HCT116 (cell line): ENCODE measurements around the gene SYNE2. TPM values are rescaled to one million over a fixed set of nuclear protein-coding genes. Genes with fewer than 3 reads are reported as not detected.

ENCODE experiments used
- ATAC-seq: fragments of 200-7000 bp; cut with Tn5 transposase; 2 replicates; pipeline ENCODE4 v1.9.1; 2020; ENCODE audit warnings: mild to moderate bottlenecking, moderate library complexity
- BruUV-seq: library from RNA; stranded (reverse); fragments of 400-500 nt; replicated peaks from 2 replicates; lab custom pipeline; 2021; lab: Mats Ljungman, UMichigan
- CTCF ChIA-PET: fragments of 300-600 bp; sonication (Branson Sonifier 250); formaldehyde crosslinking; loops from one replicate; lab custom pipeline; 2021; ENCODE audit warnings: antibody characterized with exemption; lab: Charles Lee
- POLR2A ChIA-PET: fragments of 300-600, 350-600 bp; sonication (Branson Sonifier 250); formaldehyde crosslinking; loops from one replicate; lab custom pipeline; 2021; ENCODE audit warnings: antibody characterized with exemption; lab: Charles Lee
- RAD21 ChIA-PET, 2 experiments: fragments of 300-600 bp; sonication (Branson Sonifier 250); formaldehyde crosslinking; loops; one replicate each; lab custom pipeline; 2023; ENCODE audit warnings: low total read pairs in 2 of 2; ENCODE audit not compliant: uncharacterized antibody in 2 of 2, unreplicated experiment in 2 of 2, low non-redundant PET in 1 of 2; lab: Charles Lee
- DNase-seq: peaks from one replicate; pipeline ENCODE4 v3.0.0-alpha.2; 2010; ENCODE audit warnings: low read depth, low spot score
- H2AFZ ChIP-seq: fragments of 200-600 bp; shearing (Covaris generic), sonication (generic); 2 replicates; pipeline ENCODE4 v1.6.1; 2017; ENCODE audit warnings: low read depth, mixed run types, mixed read lengths, antibody characterized with exemption, low read length; ENCODE audit not compliant: poor library complexity, severe bottlenecking
- H3K27ac ChIP-seq: 2 replicates; pipeline ENCODE4 v1.5.1; 2012; ENCODE audit warnings: low read depth, low read length
- H3K27me3 ChIP-seq: fragments of 200-600 bp; sonication (generic); 2 replicates; pipeline ENCODE4 v1.6.1; 2016; ENCODE audit warnings: mixed run types, low read length, mixed read lengths; ENCODE audit not compliant: insufficient read depth
- H3K36me3 ChIP-seq, 2 experiments: fragments of 200-500 bp in 1 of 2; fragments of 200-600 bp in 1 of 2; sonication (Bioruptor generic) in 1 of 2; sonication (generic) in 1 of 2; 2 replicates each; pipeline versions ENCODE4 v1.5.1 to v1.6.1; 2014 to 2016; ENCODE audit warnings: low read length in 2 of 2, inconsistent platforms in 1 of 2, mixed read lengths in 1 of 2, mixed run types in 1 of 2; ENCODE audit not compliant: insufficient read depth in 2 of 2, control insufficient read depth in 1 of 2
- H3K4me1 ChIP-seq, 2 experiments: fragments of 200-600 bp in 1 of 2; sonication (generic) in 1 of 2; 2 replicates each; pipeline versions ENCODE4 v1.5.1 to v1.6.1; 2012 to 2017; ENCODE audit warnings: low read length in 2 of 2, inconsistent platforms in 1 of 2, mild to moderate bottlenecking in 1 of 2, mixed read lengths in 1 of 2, mixed run types in 1 of 2, moderate library complexity in 1 of 2; ENCODE audit not compliant: insufficient read depth in 2 of 2, control insufficient read depth in 1 of 2
- H3K4me2 ChIP-seq: fragments of 200-600 bp; sonication (generic); 2 replicates; pipeline ENCODE4 v1.6.1; 2017; ENCODE audit warnings: mixed run types, low read length, mixed read lengths
- H3K4me3 ChIP-seq, 2 experiments: fragments of 200-600 bp in 1 of 2; sonication (generic) in 1 of 2; replicated peaks in 1 of 2; 2 replicates each; pipeline ENCODE4 v1.5.1; 2011 to 2016; ENCODE audit warnings: low read length in 2 of 2, control low read depth in 1 of 2, low read depth in 1 of 2, mild to moderate bottlenecking in 1 of 2, mixed read lengths in 1 of 2, mixed run types in 1 of 2
- H3K79me2 ChIP-seq: fragments of 200-600 bp; sonication (generic); 2 replicates; pipeline ENCODE4 v1.6.1; 2017; ENCODE audit warnings: mild to moderate bottlenecking, mixed run types, low read length, moderate library complexity, mixed read lengths; ENCODE audit not compliant: insufficient read depth
- H3K9ac ChIP-seq: fragments of 200-600 bp; sonication (generic); 2 replicates; pipeline ENCODE4 v1.6.1; 2016; ENCODE audit warnings: low read length, mixed read lengths
- H3K9me2 ChIP-seq: fragments of 200-600 bp; sonication (generic), shearing (Covaris generic); 2 replicates; pipeline ENCODE4 v1.6.1; 2017; ENCODE audit warnings: mixed run types, mild to moderate bottlenecking, moderate library complexity; ENCODE audit not compliant: insufficient read depth
- H3K9me3 ChIP-seq, 2 experiments: fragments of 200-500 bp in 1 of 2; fragments of 200-600 bp in 1 of 2; sonication (Bioruptor generic) in 1 of 2; sonication (generic) in 1 of 2; 2 replicates each; pipeline ENCODE4 v1.6.1; 2014 to 2017; ENCODE audit warnings: low read length in 2 of 2, mixed read lengths in 2 of 2, inconsistent platforms in 1 of 2, low read depth in 1 of 2, mild to moderate bottlenecking in 1 of 2, mixed run types in 1 of 2, moderate library complexity in 1 of 2; ENCODE audit not compliant: control insufficient read depth in 1 of 2, insufficient read depth in 1 of 2
- H4K20me1 ChIP-seq: fragments of 200-600 bp; sonication (generic), shearing (Covaris generic); 2 replicates; pipeline ENCODE4 v1.6.1; 2017; ENCODE audit warnings: mixed run types, mild to moderate bottlenecking, moderate library complexity; ENCODE audit not compliant: insufficient read depth
- CBX3 ChIP-seq: IDR thresholded peaks from 2 replicates; pipeline ENCODE4 v1.6.1; 2012; ENCODE audit warnings: low read depth
- EGR1 ChIP-seq: IDR thresholded peaks from 2 replicates; pipeline ENCODE4 v1.6.1; 2012; ENCODE audit warnings: low read depth
- ELF1 ChIP-seq: IDR thresholded peaks from 2 replicates; pipeline ENCODE4 v1.6.1; 2012; ENCODE audit warnings: low read depth, borderline replicate concordance
- EZH2 ChIP-seq: fragments of 200-600 bp; sonication (generic); IDR thresholded peaks from 2 replicates; pipeline ENCODE4 v1.6.1; 2017; ENCODE audit warnings: antibody characterized with exemption, mixed run types
- POLR2A ChIP-seq: IDR thresholded peaks from 2 replicates; pipeline ENCODE4 v1.7.0; 2011; ENCODE audit warnings: borderline replicate concordance; ENCODE audit not compliant: insufficient read depth, insufficient read length; ENCODE audit errors: extremely low read depth
- POLR2AphosphoS5 ChIP-seq: IDR thresholded peaks from 2 replicates; pipeline ENCODE4 v1.6.1; 2011; ENCODE audit warnings: mild to moderate bottlenecking, low read depth, low read length, moderate library complexity
- RAD21 ChIP-seq: IDR thresholded peaks from 2 replicates; pipeline ENCODE4 v1.6.1; 2012; ENCODE audit warnings: low read depth, mild to moderate bottlenecking
- SIN3A ChIP-seq: IDR thresholded peaks from 2 replicates; pipeline ENCODE4 v1.6.1; 2012; ENCODE audit warnings: low read depth
- SP1 ChIP-seq: IDR thresholded peaks from 2 replicates; pipeline ENCODE4 v1.6.1; 2012; ENCODE audit warnings: low read depth
- SRF ChIP-seq: IDR thresholded peaks from 2 replicates; pipeline ENCODE4 v1.6.1; 2012; ENCODE audit warnings: low read depth
- TCF7L2 ChIP-seq: IDR thresholded peaks from 2 replicates; pipeline ENCODE4 v1.7.0; 2011; ENCODE audit warnings: borderline replicate concordance, inconsistent platforms; ENCODE audit not compliant: insufficient read depth, insufficient read length; ENCODE audit errors: extremely low read depth
- YY1 ChIP-seq: IDR thresholded peaks from 2 replicates; pipeline ENCODE4 v1.6.1; 2011; ENCODE audit warnings: low read length, low read depth, moderate library complexity, mild to moderate bottlenecking; ENCODE audit not compliant: insufficient replicate concordance; ENCODE audit errors: extremely low read depth
- ZFX ChIP-seq: fragments of 450-650 bp; IDR thresholded peaks from 2 replicates; pipeline ENCODE4 v1.6.1; 2017
- ZNF274 ChIP-seq: fragments of 200-500 bp; sonication (Bioruptor generic); IDR thresholded peaks from 2 replicates; pipeline ENCODE4 v1.6.1; 2014; ENCODE audit warnings: mild to moderate bottlenecking, low read depth, low read length, inconsistent platforms
- intact Hi-C: fragments of 100-400 bp; cut with micrococcal nuclease; formaldehyde crosslinking; loops from 2 replicates; pipeline ENCODE4 v1.10.0; 2022
- total RNA-seq: library from RNA; stranded (reverse); gene quantifications from one replicate; pipeline ENCODE4 v1.2.1, GENCODE V29; 2021; ENCODE audit not compliant: unreplicated experiment
- TF ChIP-seq, protein P1 (sequence below): IDR thresholded peaks from 2 replicates; pipeline ENCODE4 v1.6.1; 2011; ENCODE audit warnings: mild to moderate bottlenecking, low read length, moderate library complexity; ENCODE audit not compliant: insufficient replicate concordance; ENCODE audit errors: extremely low read depth
- TF ChIP-seq, protein P2 (sequence below): IDR thresholded peaks from 2 replicates; pipeline ENCODE4 v1.6.1; 2012
- TF ChIP-seq, protein P3 (sequence below): IDR thresholded peaks from 2 replicates; pipeline ENCODE4 v1.6.1; 2012

The SYNE2 gene
- total RNA-seq, 1 experiment from 2014 or later = 28.8 TPM

DNA sequence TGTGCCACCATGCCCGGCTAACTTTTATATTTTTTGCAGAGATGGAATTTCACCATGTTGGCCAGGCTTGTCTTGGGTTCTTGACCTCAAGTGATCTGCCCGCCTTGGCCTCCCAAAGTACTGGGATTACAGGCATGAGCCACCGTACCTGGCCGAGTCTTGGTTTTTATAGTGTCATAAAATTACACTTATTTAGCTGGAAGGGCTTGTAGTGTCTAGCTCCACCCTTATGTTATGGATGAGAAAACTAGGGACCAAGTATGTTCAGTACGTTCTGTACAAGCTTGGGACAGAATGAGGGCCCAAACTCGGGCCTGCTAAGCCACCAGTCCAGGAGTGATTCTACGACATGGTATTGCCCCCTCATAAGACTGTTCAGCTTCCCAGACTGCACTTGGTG is 35.1 kb downstream of the SYNE2 start (continued):
- TF ChIP-seq, protein P1, sequence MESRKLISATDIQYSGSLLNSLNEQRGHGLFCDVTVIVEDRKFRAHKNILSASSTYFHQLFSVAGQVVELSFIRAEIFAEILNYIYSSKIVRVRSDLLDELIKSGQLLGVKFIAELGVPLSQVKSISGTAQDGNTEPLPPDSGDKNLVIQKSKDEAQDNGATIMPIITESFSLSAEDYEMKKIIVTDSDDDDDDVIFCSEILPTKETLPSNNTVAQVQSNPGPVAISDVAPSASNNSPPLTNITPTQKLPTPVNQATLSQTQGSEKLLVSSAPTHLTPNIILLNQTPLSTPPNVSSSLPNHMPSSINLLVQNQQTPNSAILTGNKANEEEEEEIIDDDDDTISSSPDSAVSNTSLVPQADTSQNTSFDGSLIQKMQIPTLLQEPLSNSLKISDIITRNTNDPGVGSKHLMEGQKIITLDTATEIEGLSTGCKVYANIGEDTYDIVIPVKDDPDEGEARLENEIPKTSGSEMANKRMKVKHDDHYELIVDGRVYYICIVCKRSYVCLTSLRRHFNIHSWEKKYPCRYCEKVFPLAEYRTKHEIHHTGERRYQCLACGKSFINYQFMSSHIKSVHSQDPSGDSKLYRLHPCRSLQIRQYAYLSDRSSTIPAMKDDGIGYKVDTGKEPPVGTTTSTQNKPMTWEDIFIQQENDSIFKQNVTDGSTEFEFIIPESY = no peak
- TF ChIP-seq EZH2 = no peak
- no peak for TF ChIP-seq SIN3A
- no peak for TF ChIP-seq SRF
- TF ChIP-seq, protein P2, sequence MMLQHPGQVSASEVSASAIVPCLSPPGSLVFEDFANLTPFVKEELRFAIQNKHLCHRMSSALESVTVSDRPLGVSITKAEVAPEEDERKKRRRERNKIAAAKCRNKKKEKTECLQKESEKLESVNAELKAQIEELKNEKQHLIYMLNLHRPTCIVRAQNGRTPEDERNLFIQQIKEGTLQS = no peak
- TF ChIP-seq POLR2A = no peak
- TF ChIP-seq TCF7L2 = no peak
- TF ChIP-seq CBX3 = no peak
- no peak for TF ChIP-seq ELF1
- TF ChIP-seq ZNF274 = no peak
- no peak for TF ChIP-seq YY1
- TF ChIP-seq POLR2AphosphoS5 = no peak

DNA sequence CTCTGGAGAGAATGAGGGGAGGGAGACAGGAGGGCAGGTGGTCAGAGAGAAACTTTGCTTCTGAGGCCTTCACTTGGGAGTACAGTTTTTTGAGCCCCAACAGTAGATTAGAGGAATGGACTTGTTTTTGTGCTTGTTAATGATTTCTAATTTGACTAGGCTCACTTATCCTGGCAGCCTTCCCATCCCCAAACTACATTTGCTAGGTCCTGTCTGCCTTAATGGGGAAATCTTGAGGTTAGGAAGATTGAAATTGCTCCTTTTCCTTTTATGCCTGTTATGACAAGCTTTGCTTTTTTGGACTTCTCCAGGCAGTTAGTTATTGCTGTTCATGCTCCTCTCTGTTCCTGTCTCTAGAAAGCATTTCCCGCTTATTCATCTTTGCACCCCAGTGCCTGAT is 37.7 kb downstream of the SYNE2 start:
- Histone ChIP-seq H3K27me3 (no peaks in the 10 kb centered on the region), H2AFZ (no peak overlapping the region), H3K4me3 (no peak overlapping the region), H3K79me2 (no peaks in the 10 kb centered on the region), H3K9ac (no peak overlapping the region), H3K4me2 (no peak overlapping the region), H3K4me1 (peaks cover 3 to 16% of the 10 kb centered on the region in 2 experiments), H3K27ac (no peak overlapping the region), H3K9me3 (no peaks in the 10 kb centered on the region), H4K20me1 (no peaks in the 10 kb centered on the region), H3K9me2 (no peaks in the 10 kb centered on the region), H3K36me3 (no peaks in the 10 kb centered on the region)
- TF ChIP-seq, protein P3, sequence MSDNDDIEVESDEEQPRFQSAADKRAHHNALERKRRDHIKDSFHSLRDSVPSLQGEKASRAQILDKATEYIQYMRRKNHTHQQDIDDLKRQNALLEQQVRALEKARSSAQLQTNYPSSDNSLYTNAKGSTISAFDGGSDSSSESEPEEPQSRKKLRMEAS = no peak
- TF ChIP-seq TCF7L2 (no peak), RAD21 (no peak), ZFX (no peak), EGR1 (no peak), SP1 (no peak)
- TF ChIP-seq, protein P1 = no peak
- TF ChIP-seq, protein P2 = no peak
- intact Hi-C loops = no loop called here
- ChIA-PET POLR2A (interaction anchor here (0.6 kb wide), 1 partner anchor 281 kb away, joined by 3 read pairs; no protein-coding TSS in a partner anchor), CTCF (no interaction called here), RAD21 (no interaction called here)
- no peak for DNase-seq
- ATAC-seq = no peak
- BruUV-seq = no TSS peak
